Brain microvascular endothelial cell (primary cell): ENCODE data around the gene CD33.

Experiments
- DNase-seq: peaks from one replicate; pipeline ENCODE4 v3.0.0-alpha.2; 2020
- H3K27ac ChIP-seq: fragments of 250-450 bp; sonication (Bioruptor Pico); 2 replicates; pipeline ENCODE4 v1.5.1; 2020; ENCODE audit warnings: mild to moderate bottlenecking, moderate library complexity
- H3K27me3 ChIP-seq: fragments of 250-450 bp; sonication (Bioruptor Pico); replicated peaks from 2 replicates; pipeline ENCODE4 v1.5.1; 2020; ENCODE audit warnings: mild to moderate bottlenecking
- H3K36me3 ChIP-seq: fragments of 250-450 bp; sonication (Bioruptor Pico); replicated peaks from 2 replicates; pipeline ENCODE4 v1.5.1; 2020; ENCODE audit warnings: mild to moderate bottlenecking
- H3K4me3 ChIP-seq: 2 replicates; pipeline ENCODE4 v1.5.1; 2011; ENCODE audit warnings: low read depth, mild to moderate bottlenecking, control low read depth, low read length, moderate library complexity
- CTCF ChIP-seq: IDR thresholded peaks from 2 replicates; pipeline ENCODE4 v1.5.1; 2011; ENCODE audit warnings: low read depth, mild to moderate bottlenecking, moderate library complexity, low read length, control low read depth, inconsistent platforms; ENCODE audit errors: missing control alignments
- in situ Hi-C: cut with HindIII; loops from 2 replicates; pipeline ENCODE4 v1.10.0; 2017; ENCODE audit warnings: low sequenced_read_pairs, low pct_ligation_motif_present

The CD33 gene

GRCh38 chr19:51211833-51212232, 13.0 kb upstream of the CD33 start:
- TF ChIP-seq CTCF, result no peak
- no peaks in the 10 kb centered on the region for H3K27me3 ChIP-seq
- H3K27ac ChIP-seq, result no peak overlapping the region
- DNase-seq, result no peak
- in situ Hi-C loops, result no loop called here
- H3K4me3 ChIP-seq, result no peak overlapping the region
- H3K36me3 ChIP-seq, result no peaks in the 10 kb centered on the region

DNA sequence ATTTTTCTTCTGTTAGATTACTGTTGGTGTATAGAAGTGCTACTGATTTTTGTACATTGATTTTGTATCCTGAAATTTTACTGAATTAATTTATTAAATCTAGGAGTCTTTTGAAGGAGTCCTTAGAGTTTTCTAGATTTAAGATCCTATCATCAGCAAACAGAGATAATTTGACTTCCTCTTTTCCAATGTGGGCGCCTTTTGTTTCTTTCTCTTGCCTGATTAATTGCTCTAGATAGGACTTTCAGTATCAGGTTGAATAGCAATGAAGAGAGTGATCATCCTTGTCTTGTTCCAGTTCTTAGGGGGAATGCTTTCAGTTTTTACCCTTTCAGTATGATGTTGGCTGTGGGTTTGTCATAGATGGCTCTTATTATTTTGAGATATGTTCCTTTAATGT, 5.6 kb upstream of the CD33 start:
- DNase-seq, result no peak
- Histone ChIP-seq H3K4me3 (no peak overlapping the region), H3K27me3 (no peaks in the 10 kb centered on the region), H3K36me3 (no peaks in the 10 kb centered on the region), H3K27ac (no peak overlapping the region)
- in situ Hi-C loops, result no loop called here
- TF ChIP-seq CTCF, result no peak

DNA sequence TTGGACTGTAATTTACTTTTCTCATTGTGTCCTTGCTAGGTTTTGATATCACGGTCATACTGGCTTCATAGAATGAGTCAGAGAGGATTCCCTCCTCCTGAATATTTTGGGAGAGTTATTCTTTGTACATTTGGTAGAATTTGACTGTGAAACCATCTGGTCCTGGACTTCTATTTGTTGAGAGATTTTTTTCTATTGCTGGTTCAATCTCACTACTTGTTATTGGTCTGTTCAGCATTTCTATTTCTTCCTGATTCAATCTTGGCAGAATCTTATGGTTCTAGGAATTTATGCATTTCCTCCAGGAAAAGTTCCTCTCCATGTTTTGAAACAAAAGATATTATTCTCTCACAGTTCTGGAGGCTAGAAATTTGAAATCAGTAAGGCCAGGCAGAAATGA, 4.9 kb upstream of the CD33 start:
- H3K27ac ChIP-seq, result no peak overlapping the region
- TF ChIP-seq CTCF, result no peak
- DNase-seq, result no peak
- no peak overlapping the region for H3K4me3 ChIP-seq
- H3K27me3 ChIP-seq, result no peaks in the 10 kb centered on the region
- in situ Hi-C loops, result no loop called here
- H3K36me3 ChIP-seq, result no peaks in the 10 kb centered on the region

DNA sequence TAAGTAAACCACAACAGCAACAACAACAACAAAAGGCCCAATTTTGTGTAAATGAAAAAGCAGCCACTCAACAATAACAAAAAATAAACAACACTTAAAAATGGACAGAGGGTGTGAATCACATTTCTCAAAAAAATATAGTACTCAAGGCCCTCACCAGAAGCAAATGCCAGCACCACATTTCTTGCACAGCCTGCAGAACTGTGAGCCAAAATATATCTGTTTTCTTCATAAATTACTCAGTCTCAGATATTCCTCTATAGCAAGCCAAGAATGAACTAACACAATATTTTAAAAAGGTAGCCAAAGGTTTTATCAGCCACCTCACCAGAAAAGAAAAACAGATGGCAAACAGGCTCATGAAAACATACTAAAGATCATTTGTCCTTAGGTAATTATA, 3.9 kb upstream of the CD33 start:
- Histone ChIP-seq H3K27ac (no peak overlapping the region), H3K27me3 (no peaks in the 10 kb centered on the region), H3K36me3 (no peaks in the 10 kb centered on the region), H3K4me3 (no peak overlapping the region)
- in situ Hi-C loops, result no loop called here
- TF ChIP-seq CTCF, result no peak
- no peak for DNase-seq

DNA sequence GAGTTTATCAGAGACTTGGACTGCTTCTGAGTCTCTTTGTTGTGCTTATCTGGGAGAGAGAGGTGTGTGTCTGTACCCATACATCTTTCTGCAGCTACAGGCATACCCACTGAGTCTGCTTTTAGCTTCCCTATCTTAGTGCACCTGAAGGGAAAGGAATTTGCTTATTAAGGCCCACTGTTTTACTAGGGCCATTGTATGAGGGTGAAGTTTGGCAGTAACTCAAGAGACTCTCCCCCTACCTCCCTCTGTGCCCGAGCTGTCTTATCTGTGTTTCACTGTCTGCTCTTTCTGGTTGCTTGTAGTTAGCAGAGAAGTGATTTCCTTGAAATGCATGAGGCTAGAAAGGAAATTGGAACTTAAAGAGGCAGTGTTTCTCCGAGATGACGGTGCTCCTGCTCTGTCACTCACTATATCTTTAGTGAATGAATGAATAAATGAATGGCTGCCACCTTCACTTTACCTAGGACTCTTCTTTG, 678 bp upstream of the CD33 start:
- Histone ChIP-seq H3K36me3 (no peaks in the 10 kb centered on the region), H3K4me3 (no peak overlapping the region), H3K27me3 (no peaks in the 10 kb centered on the region), H3K27ac (no peak overlapping the region)
- in situ Hi-C loops, result no loop called here
- no peak for DNase-seq
- TF ChIP-seq CTCF, result no peak

DNA sequence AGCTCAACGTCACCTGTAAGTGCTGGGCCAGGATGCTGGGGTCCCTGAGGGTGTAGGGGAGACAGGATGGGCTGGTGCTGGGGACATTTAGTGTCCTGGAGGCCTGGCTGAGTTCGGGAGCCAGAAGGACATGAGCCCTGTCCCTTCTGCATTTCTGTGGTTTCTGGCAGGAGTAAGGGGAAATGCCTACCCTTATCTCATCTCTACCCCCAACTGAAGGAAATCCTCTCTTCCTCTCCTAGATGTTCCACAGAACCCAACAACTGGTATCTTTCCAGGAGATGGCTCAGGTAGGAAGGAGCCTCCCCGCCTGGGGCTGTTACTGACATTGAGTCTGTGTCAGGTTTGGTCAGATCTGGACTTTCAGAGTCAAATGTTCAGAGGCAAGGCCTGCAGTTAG, 1.2 kb downstream of the CD33 start:
- no peaks in the 10 kb centered on the region for H3K36me3 ChIP-seq
- H3K4me3 ChIP-seq, result no peak overlapping the region
- H3K27me3 ChIP-seq, result no peaks in the 10 kb centered on the region
- H3K27ac ChIP-seq, result no peak overlapping the region
- in situ Hi-C loops, result no loop called here
- TF ChIP-seq CTCF, result no peak
- no peak for DNase-seq
